Measurements from ENCODE around the gene SLC9A2. TPM values are rescaled to one million over a fixed set of nuclear protein-coding genes. Genes with fewer than 3 reads are reported as not detected.

SLC9A2 gene
- total RNA-seq, 1 donor from 2014 or later: 0.32 TPM

- Histone ChIP-seq H3K27ac (ENCODE audit: low read depth, low read length) (no peak overlapping the region), H3K9ac (ENCODE audit: low read length) (no peak overlapping the region), H3K4me1 (ENCODE audit: insufficient read depth, low read length) (no peaks in the 10 kb centered on the region), H4K20me1 (ENCODE audit: insufficient read depth, low read length) (no peaks in the 10 kb centered on the region), H3K9me3 (ENCODE audit: insufficient read depth, low read depth, low read length) (no peaks in the 10 kb centered on the region), H2AFZ (ENCODE audit: low read depth, low read length) (no peak overlapping the region), H3K4me2 (ENCODE audit: low read length) (no peak overlapping the region), H3K27me3 (ENCODE audit: insufficient read depth, low read length) (no peaks in the 10 kb centered on the region), H3K79me2 (ENCODE audit: insufficient read depth, low read length) (no peaks in the 10 kb centered on the region), H3K4me3 (ENCODE audit: insufficient read depth, low read depth, low read length) (no peak overlapping the region), H3K36me3 (ENCODE audit: insufficient read depth, low read length) (peaks cover 7% of the 10 kb centered on the region)
- FAIRE-seq (no peak), DNase-seq (ENCODE audit: low read depth) (no peak)
- TF ChIP-seq EZH2 (IDR thresholded peaks at IDR 0.05; ENCODE audit: insufficient read depth, low read length) (no peak), CTCF (IDR thresholded peaks at IDR 0.05; ENCODE audit: insufficient read depth, low read depth, low read length) (no peak)
- no peak overlapping the region for H3K4me3 Mint-ChIP-seq (ENCODE audit: unreplicated experiment)
- H3K36me3 Mint-ChIP-seq (ENCODE audit: low read depth, unreplicated experiment): peaks cover 23% of the 10 kb centered on the region
- no peaks in the 10 kb centered on the region for H3K9me3 Mint-ChIP-seq (ENCODE audit: unreplicated experiment)
- no peak overlapping the region for H3K27ac Mint-ChIP-seq (ENCODE audit: unreplicated experiment)
- H3K27me3 Mint-ChIP-seq (ENCODE audit: low read depth, unreplicated experiment): no peaks in the 10 kb centered on the region
- peaks cover 12% of the 10 kb centered on the region for H3K4me1 Mint-ChIP-seq (ENCODE audit: low read depth, unreplicated experiment)
Measured at GRCh38 chr2:102718387-102719316, 99.3 kb downstream of the SLC9A2 start.

GRCh38 chr2:102724016-102724490 is 104.7 kb downstream of the SLC9A2 start:
- no peak for TF ChIP-seq EZH2 (IDR thresholded peaks at IDR 0.05; ENCODE audit: insufficient read depth, low read length)
- no peak for TF ChIP-seq CTCF (IDR thresholded peaks at IDR 0.05; ENCODE audit: insufficient read depth, low read depth, low read length)
- Mint-ChIP-seq H3K36me3 (ENCODE audit: low read depth, unreplicated experiment) (peaks cover 22% of the 10 kb centered on the region), H3K27ac (ENCODE audit: unreplicated experiment) (no peak overlapping the region)

GRCh38 chr2:102724553-102724952 is 105.2 kb downstream of the SLC9A2 start:
- Mint-ChIP-seq H3K9me3 (ENCODE audit: unreplicated experiment) (peaks cover 2% of the 10 kb centered on the region), H3K27me3 (ENCODE audit: low read depth, unreplicated experiment) (no peaks in the 10 kb centered on the region), H3K4me1 (ENCODE audit: low read depth, unreplicated experiment) (peaks cover 8% of the 10 kb centered on the region), H3K36me3 (ENCODE audit: low read depth, unreplicated experiment) (peaks cover 22% of the 10 kb centered on the region), H3K27ac (ENCODE audit: unreplicated experiment) (no peak overlapping the region), H3K4me3 (ENCODE audit: unreplicated experiment) (no peak overlapping the region)
- no peaks in the 10 kb centered on the region for H3K27me3 ChIP-seq (ENCODE audit: insufficient read depth, low read length)
- H4K20me1 ChIP-seq (ENCODE audit: insufficient read depth, low read length): no peaks in the 10 kb centered on the region
- H3K9ac ChIP-seq (ENCODE audit: low read length): no peak overlapping the region
- FAIRE-seq (no peak), DNase-seq (ENCODE audit: low read depth) (no peak)
- no peak for TF ChIP-seq CTCF (IDR thresholded peaks at IDR 0.05; ENCODE audit: insufficient read depth, low read depth, low read length)
- TF ChIP-seq EZH2 (IDR thresholded peaks at IDR 0.05; ENCODE audit: insufficient read depth, low read length): no peak
- no peak overlapping the region for H3K27ac ChIP-seq (ENCODE audit: low read depth, low read length)
- no peaks in the 10 kb centered on the region for H3K79me2 ChIP-seq (ENCODE audit: insufficient read depth, low read length)
- H3K4me3 ChIP-seq (ENCODE audit: insufficient read depth, low read depth, low read length): no peak overlapping the region
- H3K4me1 ChIP-seq (ENCODE audit: insufficient read depth, low read length): no peaks in the 10 kb centered on the region
- no peak overlapping the region for H2AFZ ChIP-seq (ENCODE audit: low read depth, low read length)
- no peak overlapping the region for H3K4me2 ChIP-seq (ENCODE audit: low read length)
- H3K36me3 ChIP-seq (ENCODE audit: insufficient read depth, low read length): peaks cover 12% of the 10 kb centered on the region
- no peaks in the 10 kb centered on the region for H3K9me3 ChIP-seq (ENCODE audit: insufficient read depth, low read depth, low read length)

More at GRCh38 chr2:102724016-102724490, 104.7 kb downstream of the SLC9A2 start:
- H3K9me3 Mint-ChIP-seq (ENCODE audit: unreplicated experiment): peaks cover 2% of the 10 kb centered on the region
- H3K9ac ChIP-seq (ENCODE audit: low read length): no peak overlapping the region
- no peak for DNase-seq (ENCODE audit: low read depth)
- no peaks in the 10 kb centered on the region for H3K27me3 ChIP-seq (ENCODE audit: insufficient read depth, low read length)
- no peaks in the 10 kb centered on the region for H3K79me2 ChIP-seq (ENCODE audit: insufficient read depth, low read length)
- no peaks in the 10 kb centered on the region for H3K4me1 ChIP-seq (ENCODE audit: insufficient read depth, low read length)
- H3K4me3 Mint-ChIP-seq (ENCODE audit: unreplicated experiment): no peak overlapping the region
- H3K4me2 ChIP-seq (ENCODE audit: low read length): no peak overlapping the region
- H3K4me1 Mint-ChIP-seq (ENCODE audit: low read depth, unreplicated experiment): peaks cover 8% of the 10 kb centered on the region
- no peaks in the 10 kb centered on the region for H4K20me1 ChIP-seq (ENCODE audit: insufficient read depth, low read length)
- no peaks in the 10 kb centered on the region for H3K27me3 Mint-ChIP-seq (ENCODE audit: low read depth, unreplicated experiment)
- H2AFZ ChIP-seq (ENCODE audit: low read depth, low read length): no peak overlapping the region
- H3K27ac ChIP-seq (ENCODE audit: low read depth, low read length): no peak overlapping the region
- H3K36me3 ChIP-seq (ENCODE audit: insufficient read depth, low read length): peaks cover 12% of the 10 kb centered on the region
- H3K9me3 ChIP-seq (ENCODE audit: insufficient read depth, low read depth, low read length): no peaks in the 10 kb centered on the region
- FAIRE-seq: no peak
- no peak overlapping the region for H3K4me3 ChIP-seq (ENCODE audit: insufficient read depth, low read depth, low read length)
